A549 (cell line): Measurements from ENCODE around the gene NR2C2AP.

Experiments
- CBX2 ChIP-seq: fragments of 200-600 bp; sonication (generic); IDR thresholded peaks from 2 replicates; pipeline ENCODE4 v1.6.1; 2016; ENCODE audit warnings: low read depth, mild to moderate bottlenecking, borderline replicate concordance
- CBX8 ChIP-seq: fragments of 200-600 bp; sonication (generic); IDR thresholded peaks from 2 replicates; pipeline ENCODE4 v1.6.1; 2016
- CTCF ChIP-seq: fragments of >200 bp; sonication (Bioruptor Twin); formaldehyde crosslinking; IDR thresholded peaks from 3 replicates; pipeline ENCODE4 v1.5.1; 2016
- E2F6 ChIP-seq: IDR thresholded peaks from 2 replicates; pipeline ENCODE4 v1.6.1; 2012; ENCODE audit warnings: low read depth, borderline replicate concordance
- EP300 ChIP-seq, 2 experiments: fragments of >200 bp; sonication (Bioruptor Twin); formaldehyde crosslinking; IDR thresholded peaks; 2 replicates in 1 of 2; 3 replicates in 1 of 2; pipeline ENCODE4 v1.6.1; 2016 to 2017
- MAX ChIP-seq: IDR thresholded peaks from 2 replicates; pipeline ENCODE4 v1.6.1; 2012
- MYC ChIP-seq: IDR thresholded peaks from 2 replicates; pipeline ENCODE4 v1.6.1; 2012; ENCODE audit warnings: mild to moderate bottlenecking, inconsistent platforms, low read length, improper control_type of control experiment, borderline replicate concordance
- NFE2L2 ChIP-seq: fragments of 150-350 bp; conservative IDR thresholded peaks from 2 replicates; pipeline ENCODE4 v1.6.1; 2014; ENCODE audit warnings: low read length
- POLR2A ChIP-seq: IDR thresholded peaks from 2 replicates; pipeline ENCODE4 v1.6.1; 2012; ENCODE audit warnings: mild to moderate bottlenecking, low read length
- RARB ChIP-seq: fragments of 250-450 bp; sonication (Bioruptor Pico); IDR thresholded peaks from 2 replicates; pipeline ENCODE4 v1.8.0; 2021; ENCODE audit warnings: mild to moderate bottlenecking, moderate library complexity
- RFX5 ChIP-seq: fragments of 450-650 bp; IDR thresholded peaks from 2 replicates; pipeline ENCODE4 v1.7.1; 2014; ENCODE audit warnings: antibody characterized with exemption, mild to moderate bottlenecking, moderate library complexity
- SMC3 ChIP-seq: fragments of >200 bp; sonication (Bioruptor Twin); formaldehyde crosslinking; IDR thresholded peaks from 3 replicates; pipeline ENCODE4 v1.6.1; 2018; ENCODE audit warnings: inconsistent platforms

- TF ChIP-seq E2F6 = peak; percentile 87
- no peak for TF ChIP-seq RARB (CRISPR knock-in tag)
- no peak for TF ChIP-seq EP300 (IDR thresholded peaks at IDR 0.05)
- no peak for TF ChIP-seq RFX5
- peak; percentile 13; the same call in 1 of the 2 replicates for TF ChIP-seq POLR2A
- no peak for TF ChIP-seq SMC3
- TF ChIP-seq CBX8 = no peak
- TF ChIP-seq CBX2 = no peak
- TF ChIP-seq CTCF = no peak
- TF ChIP-seq NFE2L2 = no peak
- TF ChIP-seq MYC = no peak; the same call in 1 of the 2 replicates
- TF ChIP-seq MAX = peak; percentile 84; the same call in 1 of the 2 replicates
Observed at GRCh38 chr19:19203012-19203856, at the start of gene NR2C2AP.
